Measurements from ENCODE around the gene RNU1-4.
"Not testable (repeated sequence)": the region's sequence is repeated elsewhere in the genome, so short reads cannot be mapped to it uniquely, and the experiment has no call there.

DNA sequence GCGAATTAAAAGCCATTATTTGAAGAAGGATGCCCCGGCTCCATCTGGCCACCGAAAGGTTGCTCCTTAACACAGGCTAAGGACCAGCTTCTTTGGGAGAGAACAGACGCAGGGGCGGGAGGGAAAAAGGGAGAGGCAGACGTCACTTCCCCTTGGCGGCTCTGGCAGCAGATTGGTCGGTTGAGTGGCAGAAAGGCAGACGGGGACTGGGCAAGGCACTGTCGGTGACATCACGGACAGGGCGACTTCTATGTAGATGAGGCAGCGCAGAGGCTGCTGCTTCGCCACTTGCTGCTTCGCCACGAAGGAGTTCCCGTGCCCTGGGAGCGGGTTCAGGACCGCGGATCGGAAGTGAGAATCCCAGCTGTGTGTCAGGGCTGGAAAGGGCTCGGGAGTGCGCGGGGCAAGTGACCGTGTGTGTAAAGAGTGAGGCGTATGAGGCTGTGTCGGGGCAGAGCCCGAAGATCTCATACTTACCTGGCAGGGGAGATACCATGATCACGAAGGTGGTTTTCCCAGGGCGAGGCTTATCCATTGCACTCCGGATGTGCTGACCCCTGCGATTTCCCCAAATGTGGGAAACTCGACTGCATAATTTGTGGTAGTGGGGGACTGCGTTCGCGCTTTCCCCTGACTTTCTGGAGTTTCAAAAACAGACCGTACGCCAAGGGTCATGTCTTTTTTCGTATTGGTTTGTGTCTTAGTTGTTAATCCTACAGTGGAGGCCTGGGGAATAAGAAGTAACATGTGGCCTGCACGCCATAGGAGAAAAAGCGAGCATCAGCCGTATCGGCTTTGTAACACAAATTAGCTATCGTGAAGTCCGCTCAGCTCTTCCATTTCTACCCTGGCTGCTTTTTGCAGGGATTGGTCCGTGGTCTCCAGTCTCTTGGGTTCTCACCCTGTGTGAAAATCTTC is at the start of gene RNU1-4:
- TF ChIP-seq, protein P1, sequence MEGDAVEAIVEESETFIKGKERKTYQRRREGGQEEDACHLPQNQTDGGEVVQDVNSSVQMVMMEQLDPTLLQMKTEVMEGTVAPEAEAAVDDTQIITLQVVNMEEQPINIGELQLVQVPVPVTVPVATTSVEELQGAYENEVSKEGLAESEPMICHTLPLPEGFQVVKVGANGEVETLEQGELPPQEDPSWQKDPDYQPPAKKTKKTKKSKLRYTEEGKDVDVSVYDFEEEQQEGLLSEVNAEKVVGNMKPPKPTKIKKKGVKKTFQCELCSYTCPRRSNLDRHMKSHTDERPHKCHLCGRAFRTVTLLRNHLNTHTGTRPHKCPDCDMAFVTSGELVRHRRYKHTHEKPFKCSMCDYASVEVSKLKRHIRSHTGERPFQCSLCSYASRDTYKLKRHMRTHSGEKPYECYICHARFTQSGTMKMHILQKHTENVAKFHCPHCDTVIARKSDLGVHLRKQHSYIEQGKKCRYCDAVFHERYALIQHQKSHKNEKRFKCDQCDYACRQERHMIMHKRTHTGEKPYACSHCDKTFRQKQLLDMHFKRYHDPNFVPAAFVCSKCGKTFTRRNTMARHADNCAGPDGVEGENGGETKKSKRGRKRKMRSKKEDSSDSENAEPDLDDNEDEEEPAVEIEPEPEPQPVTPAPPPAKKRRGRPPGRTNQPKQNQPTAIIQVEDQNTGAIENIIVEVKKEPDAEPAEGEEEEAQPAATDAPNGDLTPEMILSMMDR (IDR thresholded peaks at IDR 0.05; ENCODE audit: poor library complexity, severe bottlenecking): not testable (repeated sequence)
- not testable (repeated sequence) for TF ChIP-seq EP300 (conservative IDR thresholded peaks at IDR 0.05; ENCODE audit: poor library complexity, severe bottlenecking); MXI1 (conservative IDR thresholded peaks at IDR 0.05; ENCODE audit: poor library complexity, severe bottlenecking); POLR2AphosphoS5 (IDR thresholded peaks at IDR 0.05); EZH2 (IDR thresholded peaks at IDR 0.05; ENCODE audit: borderline replicate concordance, insufficient read depth, low read length, poor library complexity, severe bottlenecking); RAD21 (conservative IDR thresholded peaks at IDR 0.05); TAF1 (IDR thresholded peaks at IDR 0.05; ENCODE audit: low read depth); SMC3 (conservative IDR thresholded peaks at IDR 0.05; ENCODE audit: poor library complexity)
- TF ChIP-seq, protein P2, sequence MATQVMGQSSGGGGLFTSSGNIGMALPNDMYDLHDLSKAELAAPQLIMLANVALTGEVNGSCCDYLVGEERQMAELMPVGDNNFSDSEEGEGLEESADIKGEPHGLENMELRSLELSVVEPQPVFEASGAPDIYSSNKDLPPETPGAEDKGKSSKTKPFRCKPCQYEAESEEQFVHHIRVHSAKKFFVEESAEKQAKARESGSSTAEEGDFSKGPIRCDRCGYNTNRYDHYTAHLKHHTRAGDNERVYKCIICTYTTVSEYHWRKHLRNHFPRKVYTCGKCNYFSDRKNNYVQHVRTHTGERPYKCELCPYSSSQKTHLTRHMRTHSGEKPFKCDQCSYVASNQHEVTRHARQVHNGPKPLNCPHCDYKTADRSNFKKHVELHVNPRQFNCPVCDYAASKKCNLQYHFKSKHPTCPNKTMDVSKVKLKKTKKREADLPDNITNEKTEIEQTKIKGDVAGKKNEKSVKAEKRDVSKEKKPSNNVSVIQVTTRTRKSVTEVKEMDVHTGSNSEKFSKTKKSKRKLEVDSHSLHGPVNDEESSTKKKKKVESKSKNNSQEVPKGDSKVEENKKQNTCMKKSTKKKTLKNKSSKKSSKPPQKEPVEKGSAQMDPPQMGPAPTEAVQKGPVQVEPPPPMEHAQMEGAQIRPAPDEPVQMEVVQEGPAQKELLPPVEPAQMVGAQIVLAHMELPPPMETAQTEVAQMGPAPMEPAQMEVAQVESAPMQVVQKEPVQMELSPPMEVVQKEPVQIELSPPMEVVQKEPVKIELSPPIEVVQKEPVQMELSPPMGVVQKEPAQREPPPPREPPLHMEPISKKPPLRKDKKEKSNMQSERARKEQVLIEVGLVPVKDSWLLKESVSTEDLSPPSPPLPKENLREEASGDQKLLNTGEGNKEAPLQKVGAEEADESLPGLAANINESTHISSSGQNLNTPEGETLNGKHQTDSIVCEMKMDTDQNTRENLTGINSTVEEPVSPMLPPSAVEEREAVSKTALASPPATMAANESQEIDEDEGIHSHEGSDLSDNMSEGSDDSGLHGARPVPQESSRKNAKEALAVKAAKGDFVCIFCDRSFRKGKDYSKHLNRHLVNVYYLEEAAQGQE (IDR thresholded peaks at IDR 0.05; ENCODE audit: borderline replicate concordance): not testable (repeated sequence)
